Omental fat pad (tissue), 4 donors: ENCODE results near the gene HSD11B1. TPM values are rescaled to one million over a fixed set of nuclear protein-coding genes. Genes with fewer than 3 reads are reported as not detected.

Source experiments
- ATAC-seq: fragments of 150-250 bp; one replicate; pipeline ENCODE4 v1.9.1; 2016; ENCODE audit warnings: mild to moderate bottlenecking, moderate library complexity; ENCODE audit not compliant: low FRiP score
- DNase-seq: peaks from one replicate; pipeline ENCODE4 v3.0.0-alpha.2; 2019; ENCODE audit warnings: low spot score
- total RNA-seq, 4 donors: library from RNA; depleted of rRNA; stranded (reverse); fragments of >200 nt; gene quantifications; one replicate each; pipeline ENCODE4 v1.1.0, GENCODE V29; 2016
- TF ChIP-seq, protein P1 (sequence below), 3 donors: fragments of 450-650 bp; IDR thresholded peaks; one replicate each; pipeline ENCODE4 v1.5.1; 2016 to 2017; ENCODE audit warnings: antibody characterized with exemption in 3 of 3, mild to moderate bottlenecking in 3 of 3, moderate library complexity in 2 of 3

Gene HSD11B1
- total RNA-seq = 10 to 100 TPM; 12.8 to 47.3 (median 18.0) TPM

GRCh38 chr1:209704584-209704983, at the start of gene HSD11B1:
Gene HSD11B1 (plus strand): TSS chr1:209704846. CDS start chr1:209704943, 97 bp downstream.
- ATAC-seq (peak; percentile 85), DNase-seq (no peak)
- TF ChIP-seq, protein P1, sequence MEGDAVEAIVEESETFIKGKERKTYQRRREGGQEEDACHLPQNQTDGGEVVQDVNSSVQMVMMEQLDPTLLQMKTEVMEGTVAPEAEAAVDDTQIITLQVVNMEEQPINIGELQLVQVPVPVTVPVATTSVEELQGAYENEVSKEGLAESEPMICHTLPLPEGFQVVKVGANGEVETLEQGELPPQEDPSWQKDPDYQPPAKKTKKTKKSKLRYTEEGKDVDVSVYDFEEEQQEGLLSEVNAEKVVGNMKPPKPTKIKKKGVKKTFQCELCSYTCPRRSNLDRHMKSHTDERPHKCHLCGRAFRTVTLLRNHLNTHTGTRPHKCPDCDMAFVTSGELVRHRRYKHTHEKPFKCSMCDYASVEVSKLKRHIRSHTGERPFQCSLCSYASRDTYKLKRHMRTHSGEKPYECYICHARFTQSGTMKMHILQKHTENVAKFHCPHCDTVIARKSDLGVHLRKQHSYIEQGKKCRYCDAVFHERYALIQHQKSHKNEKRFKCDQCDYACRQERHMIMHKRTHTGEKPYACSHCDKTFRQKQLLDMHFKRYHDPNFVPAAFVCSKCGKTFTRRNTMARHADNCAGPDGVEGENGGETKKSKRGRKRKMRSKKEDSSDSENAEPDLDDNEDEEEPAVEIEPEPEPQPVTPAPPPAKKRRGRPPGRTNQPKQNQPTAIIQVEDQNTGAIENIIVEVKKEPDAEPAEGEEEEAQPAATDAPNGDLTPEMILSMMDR (IDR thresholded peaks at IDR 0.05) = no peak

DNA sequence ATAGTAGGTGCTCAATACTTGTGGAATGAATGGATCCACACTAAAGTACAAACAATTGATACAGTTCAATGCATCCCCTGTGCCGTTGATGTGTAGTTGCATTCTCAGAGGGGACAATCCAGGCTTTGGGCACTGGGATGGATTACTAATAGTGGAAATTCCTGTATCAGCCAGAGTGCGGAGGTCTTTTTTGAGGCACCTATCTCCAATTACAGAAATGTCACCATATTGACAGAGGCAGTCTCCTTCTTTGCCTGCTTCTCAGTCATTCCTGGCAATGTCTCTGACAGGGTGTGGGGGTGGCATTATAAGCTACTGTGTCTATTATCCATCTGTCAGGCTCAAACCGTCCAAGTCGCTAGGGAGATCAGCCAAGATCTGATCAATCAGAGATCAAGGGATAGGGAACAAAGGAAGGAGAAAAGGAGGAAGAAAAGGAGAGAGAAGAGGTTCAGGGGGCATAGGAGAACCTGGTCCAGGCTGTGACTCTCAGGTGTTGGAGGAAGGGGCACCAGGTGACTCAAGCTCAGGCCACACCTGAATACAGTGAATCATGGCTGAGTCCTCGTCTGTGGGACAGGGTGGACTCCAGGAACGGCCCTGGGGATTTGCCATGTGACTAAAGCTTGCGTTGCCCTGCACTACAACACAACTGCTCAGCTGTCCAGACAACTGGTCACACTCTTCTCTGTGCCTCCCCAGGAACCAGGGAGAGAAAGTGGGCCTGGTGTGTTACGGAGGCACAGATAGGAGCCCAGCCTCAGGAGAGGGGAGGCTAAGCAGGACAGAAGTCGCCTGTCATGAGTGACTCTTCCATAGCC, 49.0 kb upstream of the HSD11B1 start:
- DNase-seq (no peak), ATAC-seq (no peak)
- TF ChIP-seq, protein P1 (IDR thresholded peaks at IDR 0.05) = no peak

DNA sequence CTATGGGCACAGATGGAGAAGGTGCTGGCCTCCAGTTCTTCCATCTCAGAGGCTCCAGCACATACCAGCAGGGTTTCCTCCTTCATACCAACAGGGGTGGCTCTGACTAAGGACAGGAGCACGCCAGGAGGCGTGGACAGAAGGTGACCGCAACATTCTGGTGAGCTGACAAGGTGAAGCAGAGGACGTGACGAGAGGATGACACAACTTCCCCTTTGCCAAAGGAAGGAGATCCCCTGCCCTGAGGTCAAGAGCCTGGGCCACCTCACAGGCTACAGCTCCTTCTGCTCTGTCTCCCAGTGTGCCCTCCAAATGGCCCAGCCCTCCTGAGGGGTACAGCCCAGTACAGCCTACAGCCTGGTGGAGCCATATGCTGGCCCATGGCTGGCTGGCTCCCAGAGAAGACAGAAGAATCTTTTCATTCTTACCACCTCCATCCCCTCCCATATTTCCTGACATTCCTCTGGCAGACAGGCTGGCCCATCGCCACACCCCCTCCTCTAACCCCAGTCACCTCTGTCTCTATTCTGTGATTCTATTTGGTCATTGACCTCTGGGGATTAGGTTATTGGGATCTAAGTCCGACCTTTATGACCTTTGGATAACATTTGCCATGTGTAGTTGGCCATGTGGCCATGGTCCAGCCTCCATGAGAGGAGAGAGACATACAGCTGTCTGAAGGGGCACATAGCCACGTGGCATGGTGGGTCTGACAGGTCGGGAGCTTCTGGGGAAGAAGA, 47.3 kb upstream of the HSD11B1 start:
- DNase-seq (no peak), ATAC-seq (no peak)
- TF ChIP-seq, protein P1 (IDR thresholded peaks at IDR 0.05) = no peak

GRCh38 chr1:209657918-209658317, 46.7 kb upstream of the HSD11B1 start:
- no peak for ATAC-seq

DNA sequence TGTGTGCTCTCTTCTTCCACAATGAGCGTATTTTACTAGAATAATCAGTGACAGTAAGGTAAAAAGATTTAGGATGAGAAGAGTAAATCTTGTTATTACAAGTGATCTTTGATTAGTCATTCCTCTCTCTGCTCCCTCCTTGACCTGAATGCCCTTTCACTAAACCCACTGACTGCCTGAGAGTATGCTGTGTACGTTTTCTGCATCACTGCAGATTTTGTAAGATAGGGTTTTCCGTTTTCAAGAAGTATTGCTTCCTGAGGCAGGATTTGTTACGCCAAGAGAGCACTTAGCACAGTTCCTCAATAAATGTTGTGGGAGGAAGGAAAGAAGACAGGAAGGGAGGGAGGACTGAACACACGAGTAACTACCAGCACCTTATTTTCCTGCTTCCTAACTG, 44.7 kb upstream of the HSD11B1 start:
- TF ChIP-seq, protein P1 (IDR thresholded peaks at IDR 0.05) = no peak
- DNase-seq (no peak), ATAC-seq (peak; percentile 35)

More at GRCh38 chr1:209657918-209658317, 46.7 kb upstream of the HSD11B1 start:
- DNase-seq = no peak
- TF ChIP-seq, protein P1 (IDR thresholded peaks at IDR 0.05) = no peak

GRCh38 chr1:209661071-209661470, 43.6 kb upstream of the HSD11B1 start:
- TF ChIP-seq, protein P1 (IDR thresholded peaks at IDR 0.05) = no peak
- DNase-seq = no peak
- no peak for ATAC-seq
